ENCODE measurements around the gene IGSF3. TPM values are rescaled to one million over a fixed set of nuclear protein-coding genes. Genes with fewer than 3 reads are reported as not detected.

IGSF3 gene
- polyA plus RNA-seq, 1 donor from 2014 or later = not detected

- no peaks in the 10 kb centered on the region for H3K36me3 Mint-ChIP-seq
- H3K27me3 Mint-ChIP-seq = peaks cover 15% of the 10 kb centered on the region
- H3K9me3 Mint-ChIP-seq = no peaks in the 10 kb centered on the region
- H3K4me1 Mint-ChIP-seq = no peaks in the 10 kb centered on the region
- H3K27ac Mint-ChIP-seq = no peak overlapping the region
- H3K4me3 Mint-ChIP-seq = no peak overlapping the region
Measured at GRCh38 chr1:116679091-116679827, 11.7 kb upstream of the IGSF3 start.

DNA sequence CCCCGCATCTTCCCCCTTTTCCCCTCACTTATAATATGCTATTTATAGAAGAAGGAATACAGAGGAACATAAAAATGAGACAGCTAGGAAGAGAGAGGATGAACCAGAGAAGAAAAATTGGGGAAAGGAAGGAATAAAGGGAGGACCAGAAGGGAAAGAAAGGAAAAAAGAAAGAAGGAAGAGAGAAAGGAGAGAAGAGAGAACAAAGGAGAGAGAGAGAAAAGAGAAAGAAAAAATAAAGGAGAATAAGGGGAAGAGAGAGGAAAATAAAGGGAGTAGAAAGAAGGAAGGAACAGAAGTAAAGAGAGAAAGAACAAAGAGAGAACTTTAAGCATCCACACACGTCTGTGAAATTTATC lies 11.2 kb upstream of the IGSF3 start:
- H3K27ac Mint-ChIP-seq = no peak overlapping the region
- no peaks in the 10 kb centered on the region for H3K9me3 Mint-ChIP-seq
- no peak overlapping the region for H3K4me3 Mint-ChIP-seq
- no peaks in the 10 kb centered on the region for H3K4me1 Mint-ChIP-seq
- H3K36me3 Mint-ChIP-seq = no peaks in the 10 kb centered on the region
- H3K27me3 Mint-ChIP-seq = peaks cover 21% of the 10 kb centered on the region

DNA sequence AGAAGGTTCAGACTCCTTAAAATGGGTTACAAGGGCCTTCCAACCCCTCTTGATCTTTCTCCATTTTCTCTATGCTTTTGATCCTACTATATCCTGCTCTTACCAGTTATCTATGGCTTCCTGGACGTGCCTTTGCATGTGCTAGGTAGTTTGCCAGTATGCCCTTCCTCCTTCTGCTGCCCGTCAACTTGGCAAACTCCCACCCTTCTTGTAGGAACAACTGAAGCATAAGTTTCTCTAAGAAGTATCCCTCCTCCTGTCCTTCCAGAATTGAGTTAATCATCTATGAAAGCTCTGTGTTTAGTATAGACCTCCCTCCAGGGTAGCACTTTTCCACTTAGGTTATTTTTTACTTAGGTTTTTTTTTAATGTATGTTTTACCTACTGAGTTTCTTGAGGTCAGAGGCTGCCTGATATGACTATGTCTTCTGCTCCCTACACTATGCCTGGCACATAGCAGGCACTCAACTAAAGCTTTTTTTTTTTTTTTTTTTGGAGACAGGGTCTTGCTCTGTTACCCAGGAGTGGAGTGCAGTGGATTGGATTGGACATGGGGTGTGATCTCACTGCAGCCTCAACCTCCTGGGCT lies 10.0 kb upstream of the IGSF3 start:
- Mint-ChIP-seq H3K4me1 (peaks cover 0 to 1% (median 0%) of the 10 kb centered on the region in 3 donors), H3K27ac (no peak overlapping the region), H3K36me3 (no peaks in the 10 kb centered on the region), H3K9me3 (no peaks in the 10 kb centered on the region), H3K27me3 (peaks cover 24% of the 10 kb centered on the region), H3K4me3 (no peak overlapping the region)

- H3K27me3 Mint-ChIP-seq = peaks cover 32% of the 10 kb centered on the region
- no peaks in the 10 kb centered on the region for H3K36me3 Mint-ChIP-seq
- H3K27ac Mint-ChIP-seq = no peak overlapping the region
- H3K4me3 Mint-ChIP-seq = peak overlapping the region in 1 of 4 donors; percentile 5
- H3K9me3 Mint-ChIP-seq = no peaks in the 10 kb centered on the region
- peaks cover 0 to 3% (median 0%) of the 10 kb centered on the region in 3 donors for H3K4me1 Mint-ChIP-seq
Measured at GRCh38 chr1:116676291-116676690, 8.8 kb upstream of the IGSF3 start.

DNA sequence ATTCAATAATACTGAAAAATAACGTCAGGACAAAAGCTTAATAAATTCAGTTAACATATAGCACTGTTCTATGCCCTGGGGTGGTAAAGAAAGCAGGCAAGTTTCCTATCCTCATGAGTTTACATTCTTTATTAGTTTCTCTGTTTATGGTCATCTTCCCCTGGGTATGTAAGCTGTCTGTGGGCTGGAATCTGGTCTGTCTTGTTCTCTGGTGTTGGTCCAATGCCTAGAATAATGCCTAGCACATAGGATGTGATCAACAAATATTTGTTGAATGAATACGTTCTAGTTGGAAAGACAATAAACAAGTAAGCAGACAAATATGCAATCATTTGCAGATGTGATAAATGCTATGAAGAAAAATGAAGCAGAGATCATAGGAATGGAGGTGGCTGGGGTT lies 7.2 kb upstream of the IGSF3 start:
- H3K9me3 Mint-ChIP-seq = no peaks in the 10 kb centered on the region
- peaks cover 0 to 3% (median 0%) of the 10 kb centered on the region in 3 donors for H3K4me1 Mint-ChIP-seq
- H3K27ac Mint-ChIP-seq = no peak overlapping the region
- no peaks in the 10 kb centered on the region for H3K36me3 Mint-ChIP-seq
- no peak overlapping the region for H3K4me3 Mint-ChIP-seq
- peaks cover 35% of the 10 kb centered on the region for H3K27me3 Mint-ChIP-seq

GRCh38 chr1:116674011-116674531 lies 6.5 kb upstream of the IGSF3 start:
- H3K4me3 Mint-ChIP-seq = no peak overlapping the region
- H3K36me3 Mint-ChIP-seq = no peaks in the 10 kb centered on the region
- H3K27me3 Mint-ChIP-seq = peaks cover 35% of the 10 kb centered on the region
- peaks cover 0 to 3% (median 0%) of the 10 kb centered on the region in 3 donors for H3K4me1 Mint-ChIP-seq
- no peaks in the 10 kb centered on the region for H3K9me3 Mint-ChIP-seq
- no peak overlapping the region for H3K27ac Mint-ChIP-seq

GRCh38 chr1:116671912-116672311 lies 4.4 kb upstream of the IGSF3 start:
- no peaks in the 10 kb centered on the region for H3K36me3 Mint-ChIP-seq
- H3K27me3 Mint-ChIP-seq = peaks cover 35% of the 10 kb centered on the region

DNA sequence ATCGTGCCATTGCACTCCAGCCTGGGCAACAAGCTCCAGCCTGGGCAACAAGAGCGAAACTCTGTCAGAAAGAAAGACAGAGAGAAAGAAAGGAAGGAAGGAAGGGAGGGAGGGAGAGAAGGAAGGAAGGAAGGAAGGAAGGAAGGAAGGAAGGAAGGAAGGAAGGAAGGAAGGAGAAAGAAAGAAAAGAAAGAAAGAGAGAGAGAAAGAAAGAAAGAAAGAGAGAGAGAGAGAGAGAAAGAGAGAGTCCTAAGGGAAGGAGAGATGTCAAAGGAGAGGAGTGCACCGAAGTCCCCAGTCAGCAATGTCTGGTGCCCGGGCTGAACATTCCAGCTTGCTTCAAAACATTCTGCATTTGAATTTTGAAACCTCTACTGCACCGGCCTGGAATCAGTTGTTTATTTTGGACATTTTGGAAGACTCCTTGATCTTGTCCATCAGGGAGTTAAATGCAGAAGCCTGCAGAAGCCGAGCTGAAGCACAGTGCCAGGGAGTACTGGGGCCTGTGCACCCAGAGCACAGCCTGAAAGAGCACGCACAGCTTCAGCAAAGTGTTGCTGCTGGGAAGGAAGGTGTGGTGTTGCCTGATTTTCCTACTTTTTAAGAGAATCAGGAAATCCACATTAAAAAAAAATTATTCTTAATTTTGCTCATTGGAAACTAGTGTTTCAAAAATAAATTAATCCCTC lies 3.7 kb upstream of the IGSF3 start:
- no peaks in the 10 kb centered on the region for H3K9me3 Mint-ChIP-seq
- no peak overlapping the region for H3K27ac Mint-ChIP-seq
- H3K36me3 Mint-ChIP-seq = no peaks in the 10 kb centered on the region
- peaks cover 34% of the 10 kb centered on the region for H3K27me3 Mint-ChIP-seq
- no peak overlapping the region for H3K4me3 Mint-ChIP-seq
- peaks cover 5 to 9% (median 7%) of the 10 kb centered on the region in 3 donors for H3K4me1 Mint-ChIP-seq

More at GRCh38 chr1:116671912-116672311, 4.4 kb upstream of the IGSF3 start:
- no peak overlapping the region for H3K4me3 Mint-ChIP-seq
- H3K27ac Mint-ChIP-seq = no peak overlapping the region
- no peaks in the 10 kb centered on the region for H3K9me3 Mint-ChIP-seq
- peaks cover 0 to 6% (median 3%) of the 10 kb centered on the region in 3 donors for H3K4me1 Mint-ChIP-seq

GRCh38 chr1:116668277-116668676 lies 744 bp upstream of the IGSF3 start:
- Mint-ChIP-seq H3K27ac (no peak overlapping the region), H3K4me1 (peaks cover 9 to 11% (median 11%) of the 10 kb centered on the region in 3 donors), H3K27me3 (peaks cover 37% of the 10 kb centered on the region), H3K9me3 (no peaks in the 10 kb centered on the region), H3K36me3 (no peaks in the 10 kb centered on the region), H3K4me3 (peak overlapping the region; percentile 70 to 87 (median 77))

- Mint-ChIP-seq H3K9me3 (no peaks in the 10 kb centered on the region), H3K4me1 (peaks cover 9 to 11% (median 9%) of the 10 kb centered on the region in 3 donors), H3K4me3 (peak overlapping the region; percentile 69 to 83 (median 71)), H3K36me3 (no peaks in the 10 kb centered on the region), H3K27me3 (peaks cover 31% of the 10 kb centered on the region), H3K27ac (no peak overlapping the region)
Measured at GRCh38 chr1:116667078-116667574, 407 bp downstream of the IGSF3 start.

DNA sequence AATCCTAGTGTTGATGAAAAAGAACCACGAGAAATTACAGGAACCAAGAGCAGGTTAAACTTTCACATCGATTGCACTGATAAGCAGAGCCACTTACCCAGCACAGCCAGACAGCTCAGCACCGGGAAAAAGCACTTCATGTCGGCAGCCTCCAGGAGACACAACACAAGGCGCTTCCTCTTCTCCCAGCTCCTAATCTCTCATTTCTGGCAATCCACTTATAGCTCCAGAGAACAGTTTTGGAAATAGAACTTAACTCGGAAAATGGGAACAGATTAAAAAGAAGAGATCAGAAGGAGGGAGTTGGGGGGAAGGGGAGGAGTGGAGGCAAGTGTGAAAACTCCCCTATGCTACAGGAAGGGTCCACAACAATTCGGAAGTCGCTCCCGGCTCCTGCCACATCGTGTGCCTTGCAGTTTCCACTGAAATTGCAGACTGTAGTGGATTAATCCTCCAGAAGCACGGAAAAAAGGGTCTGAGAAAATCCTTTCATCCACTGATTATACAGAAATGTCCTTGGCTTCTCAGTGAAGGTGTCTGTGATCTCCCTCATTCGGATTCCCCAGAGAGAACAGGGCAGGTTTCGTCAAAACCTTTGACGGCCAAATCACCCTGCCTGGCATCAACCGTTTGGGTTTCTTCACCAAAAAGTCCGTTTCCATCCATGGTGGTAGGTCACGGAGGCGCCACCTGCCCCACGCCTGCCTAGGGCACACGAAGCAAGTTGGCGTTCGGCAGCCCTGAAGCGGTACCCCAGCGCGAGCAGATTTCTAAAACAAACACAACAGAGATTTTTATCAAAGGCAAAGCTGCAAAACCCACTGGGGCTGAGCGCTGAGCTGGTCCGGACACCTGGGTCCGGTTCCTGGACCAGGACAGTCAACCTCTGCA lies 1.1 kb downstream of the IGSF3 start:
- H3K36me3 Mint-ChIP-seq = no peaks in the 10 kb centered on the region
- H3K4me1 Mint-ChIP-seq = peaks cover 8 to 11% (median 9%) of the 10 kb centered on the region in 3 donors
- H3K27ac Mint-ChIP-seq = peak overlapping the region in 1 of 3 donors; percentile 20
- H3K4me3 Mint-ChIP-seq = peak overlapping the region; percentile 69 to 83 (median 71)
- peaks cover 28% of the 10 kb centered on the region for H3K27me3 Mint-ChIP-seq
- H3K9me3 Mint-ChIP-seq = no peaks in the 10 kb centered on the region

DNA sequence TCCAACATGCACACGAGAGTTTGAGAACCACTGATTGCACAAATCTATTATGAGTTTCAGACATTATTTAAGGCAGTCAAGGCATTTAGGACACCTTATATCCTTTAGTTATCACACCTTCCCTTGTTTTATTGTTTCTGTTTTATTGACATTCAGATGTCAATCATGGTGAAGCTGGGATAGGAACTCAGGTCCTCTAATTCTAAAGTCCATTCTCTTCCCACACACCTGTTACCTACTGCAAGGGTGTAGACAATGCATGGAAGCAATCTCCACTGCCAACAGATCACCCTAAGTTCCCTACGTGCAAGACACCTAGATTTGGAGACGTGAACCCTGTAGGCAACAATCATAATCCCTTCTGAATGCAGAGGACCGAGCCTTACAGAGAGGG lies 2.6 kb downstream of the IGSF3 start:
- Mint-ChIP-seq H3K27me3 (peaks cover 24% of the 10 kb centered on the region), H3K4me1 (peaks cover 8 to 11% (median 9%) of the 10 kb centered on the region in 3 donors), H3K4me3 (peak overlapping the region in 1 of 4 donors; percentile 7), H3K9me3 (no peaks in the 10 kb centered on the region), H3K27ac (no peak overlapping the region), H3K36me3 (no peaks in the 10 kb centered on the region)

DNA sequence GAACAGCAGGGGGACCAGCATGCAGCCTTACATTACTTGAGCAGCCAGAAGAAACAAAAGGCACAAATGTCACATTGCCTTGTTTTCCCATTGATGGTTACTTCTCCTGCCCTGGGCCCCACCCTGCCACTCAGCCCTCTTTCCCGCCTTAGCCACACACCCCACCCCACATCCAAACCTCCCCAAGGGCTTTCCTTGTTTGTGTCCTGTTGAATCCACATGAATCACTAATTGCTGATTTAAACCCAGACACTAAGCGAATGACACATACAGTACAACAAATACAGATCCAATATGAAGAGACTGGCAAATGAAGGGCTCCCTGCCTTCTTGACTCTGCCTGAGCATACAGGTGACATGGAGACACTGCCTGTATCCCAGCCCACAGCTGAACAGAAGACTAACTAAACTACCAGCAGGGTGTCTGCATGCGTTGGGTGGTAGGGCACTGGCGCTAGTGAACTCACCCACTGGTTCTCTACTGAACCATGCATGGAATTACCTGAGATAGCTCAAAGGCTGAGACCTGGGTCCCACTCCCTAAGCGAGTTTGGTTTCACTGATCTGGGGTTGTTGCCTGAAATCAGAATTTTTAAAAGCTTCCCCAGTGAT lies 3.1 kb downstream of the IGSF3 start:
- Mint-ChIP-seq H3K36me3 (no peaks in the 10 kb centered on the region), H3K9me3 (no peaks in the 10 kb centered on the region), H3K27me3 (peaks cover 24% of the 10 kb centered on the region), H3K4me3 (peak overlapping the region in 1 of 4 donors; percentile 2), H3K4me1 (peaks cover 8 to 11% (median 9%) of the 10 kb centered on the region in 3 donors), H3K27ac (no peak overlapping the region)

GRCh38 chr1:116663821-116664220 lies 3.7 kb downstream of the IGSF3 start:
- peaks cover 24% of the 10 kb centered on the region for H3K27me3 Mint-ChIP-seq
- peaks cover 8 to 11% (median 9%) of the 10 kb centered on the region in 3 donors for H3K4me1 Mint-ChIP-seq
- no peaks in the 10 kb centered on the region for H3K36me3 Mint-ChIP-seq
- H3K27ac Mint-ChIP-seq = no peak overlapping the region
- no peak overlapping the region for H3K4me3 Mint-ChIP-seq
- no peaks in the 10 kb centered on the region for H3K9me3 Mint-ChIP-seq

All from IgD-negative memory B cell (primary cell).